Glomerular visceral epithelial cell (primary cell): ENCODE measurements around the gene DNAJC5.
A peak's percentile ranks its signal among the peaks of the same experiment; 100 is the strongest.
"Not testable (repeated sequence)": the region's sequence is repeated elsewhere in the genome, so short reads cannot be mapped to it uniquely, and the experiment has no call there.

ENCODE experiments used
- DNase-seq: peaks from one replicate; pipeline ENCODE4 v3.0.0-alpha.2; 2016; ENCODE audit errors: extremely low spot score

Gene DNAJC5

DNA sequence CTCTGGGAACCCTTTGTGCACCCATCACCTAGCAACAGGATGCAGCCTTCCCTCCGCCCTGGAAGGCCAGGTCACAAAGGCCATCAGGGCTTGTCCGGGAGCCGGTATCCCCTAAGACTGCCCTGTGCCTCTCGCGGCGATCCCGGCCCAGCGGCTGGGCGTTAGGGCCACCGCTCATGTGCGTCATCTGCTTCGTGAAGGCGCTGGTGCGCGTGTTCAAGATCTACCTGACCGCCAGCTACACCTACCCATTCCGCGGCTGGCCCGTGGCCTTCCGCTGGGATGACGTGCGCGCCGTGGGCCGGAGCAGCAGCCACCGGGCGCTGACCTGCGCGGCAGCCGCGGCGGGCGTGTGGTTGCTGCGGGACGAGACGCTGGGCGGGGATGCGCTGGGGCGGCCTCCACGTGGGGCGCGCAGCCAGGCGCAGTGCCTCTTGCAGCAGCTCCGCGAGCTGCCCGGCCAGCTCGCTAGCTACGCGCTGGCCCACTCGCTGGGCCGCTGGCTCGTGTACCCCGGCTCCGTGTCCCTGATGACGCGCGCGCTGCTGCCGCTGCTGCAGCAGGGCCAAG is 33.5 kb upstream of the DNAJC5 start, which contains the start of gene ABHD16B:
Gene ABHD16B, plus strand, starts transcription at position 134 of the 570 bp plus-strand sequence. Its CDS starts 43 bp downstream, at position 177.
- no peak for DNase-seq

DNA sequence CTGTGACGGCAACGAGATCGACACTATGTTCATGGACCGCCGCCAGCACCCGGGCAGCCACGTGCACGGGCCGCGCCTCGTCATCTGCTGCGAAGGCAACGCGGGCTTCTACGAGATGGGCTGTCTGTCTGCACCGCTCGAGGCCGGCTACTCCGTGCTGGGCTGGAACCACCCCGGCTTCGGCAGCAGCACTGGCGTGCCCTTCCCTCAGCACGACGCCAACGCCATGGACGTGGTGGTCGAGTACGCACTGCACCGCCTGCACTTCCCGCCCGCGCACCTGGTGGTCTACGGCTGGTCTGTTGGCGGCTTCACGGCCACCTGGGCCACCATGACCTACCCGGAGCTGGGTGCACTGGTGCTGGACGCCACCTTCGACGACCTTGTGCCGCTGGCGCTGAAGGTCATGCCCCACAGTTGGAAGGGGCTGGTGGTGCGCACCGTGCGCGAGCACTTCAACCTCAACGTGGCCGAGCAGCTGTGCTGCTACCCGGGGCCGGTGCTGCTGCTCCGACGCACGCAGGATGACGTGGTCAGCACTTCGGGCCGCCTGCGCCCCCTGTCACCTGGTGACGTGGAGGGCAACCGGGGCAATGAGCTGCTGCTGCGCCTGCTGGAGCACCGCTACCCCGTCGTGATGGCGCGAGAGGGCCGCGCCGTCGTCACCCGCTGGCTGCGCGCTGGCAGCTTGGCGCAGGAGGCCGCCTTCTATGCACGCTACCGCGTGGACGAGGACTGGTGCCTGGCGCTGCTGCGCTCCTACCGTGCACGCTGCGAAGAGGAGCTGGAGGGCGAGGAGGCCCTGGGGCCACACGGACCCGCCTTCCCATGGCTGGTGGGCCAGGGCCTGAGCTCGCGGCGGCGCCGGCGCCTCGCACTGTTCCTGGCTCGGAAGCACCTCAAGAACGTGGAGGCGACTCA is 32.7 kb upstream of the DNAJC5 start:
- DNase-seq = no peak

DNA sequence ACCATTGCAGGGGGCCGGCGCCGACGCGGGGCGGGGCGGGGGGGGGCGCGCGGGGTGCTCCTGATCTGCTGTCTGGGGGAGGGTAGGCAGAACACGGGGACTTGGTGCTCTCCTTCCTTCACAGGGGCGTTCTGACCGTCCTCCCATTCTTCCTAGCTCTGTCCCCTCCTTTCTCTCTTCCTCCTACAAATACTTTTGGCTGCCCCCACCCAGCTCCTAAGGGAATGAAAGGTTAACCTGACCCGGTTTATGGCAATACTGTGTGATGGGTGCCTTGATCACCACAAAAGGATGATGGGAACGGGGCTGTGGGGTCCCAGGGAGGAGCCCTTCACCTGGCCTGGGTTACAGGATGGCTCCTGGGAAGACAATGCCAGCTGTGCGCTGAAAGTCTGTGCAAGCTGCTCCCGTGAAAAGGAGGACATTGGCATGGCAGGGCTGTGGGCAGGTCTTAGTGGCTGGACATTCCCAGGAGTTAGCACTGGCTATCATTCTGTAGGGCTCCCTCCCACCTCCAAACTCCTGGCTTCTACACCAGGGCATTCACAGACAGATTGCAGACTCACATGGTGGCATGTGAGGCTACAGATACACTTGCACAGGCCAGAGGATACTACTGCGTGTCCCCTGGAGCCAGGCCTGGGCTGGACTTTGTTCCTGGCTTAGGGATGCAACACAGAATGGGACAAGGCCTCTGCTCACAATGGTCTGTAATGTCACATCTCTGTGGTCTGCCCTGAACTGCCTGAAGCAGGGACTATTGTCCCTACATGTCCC is 31.7 kb upstream of the DNAJC5 start:
- DNase-seq = no peak

DNA sequence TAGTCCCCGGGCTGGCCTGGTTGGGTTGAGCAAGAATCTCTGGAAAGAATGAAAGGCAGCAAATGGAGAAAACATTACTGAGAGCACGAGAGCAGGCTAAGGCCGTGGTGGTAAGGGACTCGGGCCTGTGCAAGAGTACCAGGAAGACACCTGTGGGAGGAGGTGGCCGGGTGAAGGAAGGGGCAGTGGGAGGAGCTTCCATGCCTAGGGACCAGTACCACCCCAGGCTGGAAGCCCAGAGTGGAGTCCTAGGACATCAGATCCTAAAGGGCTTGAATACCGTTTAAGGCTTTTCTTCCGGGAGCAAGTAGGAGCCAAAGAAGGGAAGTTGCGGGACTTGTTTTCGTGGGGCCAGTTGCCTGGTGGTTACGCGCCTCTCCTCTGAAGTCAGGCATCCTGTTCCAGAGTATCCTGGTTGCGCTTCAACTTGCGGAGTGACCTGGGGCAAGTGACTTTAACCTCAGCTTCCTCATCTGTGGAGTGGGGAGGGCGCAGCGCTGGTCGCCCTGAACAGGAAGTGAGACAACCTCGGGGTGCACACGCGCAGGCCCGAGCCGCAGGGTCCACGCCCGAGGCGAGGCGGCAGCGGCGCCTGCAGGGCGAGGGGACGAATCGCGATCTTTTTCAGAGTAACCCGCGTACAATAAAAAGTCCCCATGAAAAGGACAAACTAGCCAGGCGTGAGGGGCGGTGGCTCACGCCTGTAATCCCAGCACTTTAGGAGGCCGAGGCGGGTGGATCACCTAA is 31.0 kb upstream of the DNAJC5 start:
- DNase-seq = peak; percentile 89

DNA sequence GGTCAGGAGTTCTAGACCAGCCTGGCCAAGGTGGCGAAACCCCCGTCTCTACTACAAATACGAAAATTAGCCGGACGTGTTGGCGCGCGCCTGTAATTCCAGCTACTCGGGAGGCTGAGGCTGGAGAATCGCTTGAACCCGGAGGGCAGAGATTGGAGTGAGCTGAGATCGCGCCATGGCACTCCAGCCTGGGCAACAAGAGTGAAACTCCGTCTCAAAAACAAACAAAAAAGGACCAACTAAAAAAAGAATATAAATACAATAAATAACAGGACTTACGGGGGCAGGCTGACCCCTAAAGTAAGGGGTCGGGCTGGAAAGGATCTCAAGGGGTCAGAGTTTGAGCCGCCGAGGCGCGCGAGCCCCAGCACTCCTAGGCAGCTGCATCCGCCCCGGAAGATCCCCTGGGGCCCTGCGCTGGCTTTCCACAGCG is 30.4 kb upstream of the DNAJC5 start:
- DNase-seq = no peak

DNA sequence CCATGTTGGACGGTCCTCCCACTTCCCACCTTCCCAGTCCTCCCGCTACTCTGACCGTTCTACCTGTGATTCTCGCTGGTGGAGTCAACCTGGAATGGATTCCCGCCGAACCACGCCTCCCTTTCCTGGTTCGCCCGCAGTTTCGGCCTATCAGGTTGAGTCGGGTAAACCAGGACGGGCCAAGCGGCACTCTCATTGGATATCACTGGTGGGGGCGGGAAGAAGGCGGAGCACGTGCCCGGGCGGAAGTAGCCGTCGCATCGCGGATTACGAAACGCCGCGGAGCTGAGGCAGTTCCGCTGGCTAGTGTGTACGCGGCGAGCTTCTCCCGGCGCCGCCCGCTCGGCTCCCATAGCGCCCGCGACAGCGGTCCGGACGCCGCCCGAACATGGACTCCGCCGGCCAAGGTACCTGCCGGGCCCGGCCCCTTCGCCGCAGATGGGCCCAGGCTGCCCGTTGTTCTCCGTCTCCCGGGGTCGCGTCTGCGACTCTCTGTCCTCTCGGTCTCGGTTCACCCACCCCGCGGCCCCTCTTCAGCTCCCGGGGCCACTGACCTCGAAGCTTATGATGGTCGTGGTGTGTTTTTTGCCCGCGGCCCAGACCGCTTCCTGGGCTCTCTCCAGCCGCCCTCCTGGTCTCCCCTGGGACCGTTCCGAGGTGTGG is 29.8 kb upstream of the DNAJC5 start, which contains the start of gene TPD52L2:
Gene TPD52L2, plus strand, starts transcription at position 293 of the 663 bp plus-strand sequence. Its CDS starts 96 bp downstream, at position 389.
- peak; percentile 100 for DNase-seq

DNA sequence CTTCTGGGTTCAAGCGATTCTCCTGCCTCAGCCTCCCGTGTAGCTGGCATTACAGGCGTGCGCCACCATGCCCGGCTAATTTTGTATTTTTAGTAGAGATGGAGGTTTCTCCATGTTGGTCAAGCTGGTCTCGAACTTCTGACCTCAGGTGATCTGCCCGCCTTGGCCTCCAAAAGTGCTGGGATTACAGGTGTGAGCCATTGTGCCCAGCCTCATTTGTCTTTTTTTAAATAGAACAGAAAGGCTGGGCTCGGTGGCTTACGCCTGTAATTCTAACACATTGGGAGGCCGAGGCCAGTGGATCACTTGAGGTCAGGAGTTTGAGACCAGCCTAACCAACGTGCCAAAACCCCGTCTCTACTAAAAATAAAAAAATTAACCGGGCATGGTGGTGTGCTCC is 27.9 kb upstream of the DNAJC5 start:
- DNase-seq = not testable (repeated sequence)

DNA sequence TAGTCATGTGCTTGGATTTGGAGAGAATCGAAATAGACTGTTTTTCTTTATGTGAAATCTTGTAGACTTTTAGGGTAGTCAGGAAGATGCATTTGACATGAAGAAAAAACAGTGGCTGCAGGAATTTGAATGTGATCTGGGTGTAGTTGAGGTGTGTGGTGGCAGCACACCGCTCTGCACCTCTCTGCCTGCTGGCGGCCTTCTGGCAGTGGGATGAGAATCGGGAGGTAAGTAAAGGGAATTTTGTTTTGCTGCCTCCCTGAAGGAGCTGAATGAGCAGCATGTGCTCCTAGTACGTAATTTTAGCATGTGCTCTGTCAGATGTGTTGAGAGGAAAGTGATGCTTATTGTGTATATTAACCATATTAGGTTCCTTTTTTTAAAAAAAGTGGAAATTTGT is 26.7 kb upstream of the DNAJC5 start:
- DNase-seq = no peak

DNA sequence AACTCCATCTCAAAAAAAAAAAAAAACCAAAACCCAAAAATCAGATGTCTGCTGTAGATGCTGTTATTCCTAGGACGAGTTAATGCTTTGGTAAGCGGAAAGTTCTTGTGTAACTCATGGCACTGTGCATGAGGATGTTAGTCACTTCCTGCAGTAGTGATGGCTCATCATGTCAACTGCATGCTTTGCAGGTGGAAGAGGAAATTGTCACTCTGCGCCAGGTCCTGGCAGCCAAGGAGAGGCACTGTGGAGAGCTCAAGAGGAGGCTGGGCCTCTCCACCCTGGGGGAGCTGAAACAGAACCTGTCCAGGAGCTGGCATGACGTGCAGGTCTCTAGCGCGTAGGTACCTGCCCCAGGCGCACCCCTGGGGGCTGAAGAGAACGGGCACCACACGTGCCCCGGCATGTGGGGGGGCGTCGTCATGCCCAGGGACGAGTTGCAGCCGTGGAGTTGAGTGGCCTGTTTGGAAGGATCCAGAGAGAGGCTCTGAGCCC is 21.4 kb upstream of the DNAJC5 start:
- DNase-seq = peak; percentile 39

DNA sequence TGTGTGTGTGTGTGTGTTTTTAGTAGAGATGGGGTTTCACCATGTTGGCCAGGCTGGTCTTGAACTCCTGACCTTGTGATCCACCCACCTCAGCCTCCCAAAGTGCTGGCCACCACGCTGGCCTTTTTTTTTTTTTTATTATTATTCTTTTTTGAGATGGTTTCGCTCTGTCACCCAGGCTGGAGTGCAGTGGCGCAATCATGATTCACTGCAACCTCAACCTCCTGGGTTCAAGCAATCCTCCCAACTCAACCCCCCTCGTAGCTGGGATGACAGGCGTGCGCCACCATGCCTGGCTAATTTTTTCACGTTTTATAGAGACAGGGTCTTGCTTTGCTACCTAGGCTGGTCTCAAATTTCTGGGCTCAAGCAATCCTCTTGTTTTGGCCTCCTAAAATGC is 20.7 kb upstream of the DNAJC5 start:
- not testable (repeated sequence) for DNase-seq

DNA sequence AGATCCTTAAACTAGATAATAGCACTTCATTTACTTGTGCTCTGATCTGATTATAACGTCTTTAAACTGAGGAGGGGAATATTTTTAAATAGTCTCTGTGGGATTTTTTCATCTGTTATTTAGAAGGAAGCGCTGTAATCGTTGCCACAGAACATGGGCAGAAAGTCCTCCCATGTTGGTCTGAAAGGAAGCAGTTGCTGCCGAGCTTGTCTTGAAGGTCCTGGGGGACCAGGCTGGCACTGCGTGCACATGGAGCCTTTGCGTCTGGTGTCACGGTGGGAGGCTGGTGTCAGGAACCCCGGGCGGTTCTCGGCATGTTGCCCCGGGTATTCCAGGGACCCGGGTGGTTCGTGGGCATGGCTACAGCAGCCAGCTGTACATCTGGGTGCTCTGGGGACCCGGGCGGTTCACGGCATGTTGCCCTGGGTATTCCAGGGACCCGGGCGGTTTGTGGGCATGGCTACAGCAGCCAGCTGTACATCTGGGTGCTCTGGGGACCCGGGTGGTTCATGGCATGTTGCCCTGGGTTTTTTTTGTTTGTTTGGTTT is 18.4 kb upstream of the DNAJC5 start:
- DNase-seq = no peak

DNA sequence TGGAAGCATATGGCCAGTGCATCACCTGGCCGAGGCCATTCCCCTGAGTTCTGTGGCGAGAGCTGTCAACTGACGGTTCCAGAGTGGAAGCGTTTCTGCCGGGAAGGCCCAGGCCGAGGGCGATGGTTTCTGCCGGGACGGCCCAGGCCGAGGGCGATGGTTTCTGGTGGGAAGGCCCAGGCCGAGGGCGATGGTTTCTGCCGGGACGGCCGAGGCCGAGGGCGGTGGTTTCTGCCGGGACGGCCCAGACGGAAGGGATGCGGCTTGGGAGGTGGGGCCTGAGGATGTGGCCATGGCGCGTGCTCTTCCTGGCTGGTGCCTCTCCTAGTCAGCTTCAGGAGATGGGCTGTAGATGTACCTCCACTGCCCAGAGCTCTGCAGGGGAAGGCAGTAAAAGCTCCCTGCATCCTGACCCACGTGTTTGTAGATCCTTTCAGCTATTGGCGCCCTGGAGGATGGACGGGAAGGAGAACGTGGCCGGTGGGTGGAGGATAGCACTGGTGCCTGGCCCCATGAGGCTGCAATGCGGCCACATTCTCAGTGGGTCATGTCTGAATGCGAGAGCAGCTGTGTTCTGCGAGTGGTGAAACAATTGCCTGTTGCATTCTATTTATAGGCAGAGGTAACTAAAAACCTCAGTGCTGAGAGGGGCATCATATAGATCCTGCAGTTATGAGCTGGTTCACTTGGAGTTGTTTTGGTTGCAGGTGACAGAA is 17.0 kb upstream of the DNAJC5 start:
- no peak for DNase-seq

DNA sequence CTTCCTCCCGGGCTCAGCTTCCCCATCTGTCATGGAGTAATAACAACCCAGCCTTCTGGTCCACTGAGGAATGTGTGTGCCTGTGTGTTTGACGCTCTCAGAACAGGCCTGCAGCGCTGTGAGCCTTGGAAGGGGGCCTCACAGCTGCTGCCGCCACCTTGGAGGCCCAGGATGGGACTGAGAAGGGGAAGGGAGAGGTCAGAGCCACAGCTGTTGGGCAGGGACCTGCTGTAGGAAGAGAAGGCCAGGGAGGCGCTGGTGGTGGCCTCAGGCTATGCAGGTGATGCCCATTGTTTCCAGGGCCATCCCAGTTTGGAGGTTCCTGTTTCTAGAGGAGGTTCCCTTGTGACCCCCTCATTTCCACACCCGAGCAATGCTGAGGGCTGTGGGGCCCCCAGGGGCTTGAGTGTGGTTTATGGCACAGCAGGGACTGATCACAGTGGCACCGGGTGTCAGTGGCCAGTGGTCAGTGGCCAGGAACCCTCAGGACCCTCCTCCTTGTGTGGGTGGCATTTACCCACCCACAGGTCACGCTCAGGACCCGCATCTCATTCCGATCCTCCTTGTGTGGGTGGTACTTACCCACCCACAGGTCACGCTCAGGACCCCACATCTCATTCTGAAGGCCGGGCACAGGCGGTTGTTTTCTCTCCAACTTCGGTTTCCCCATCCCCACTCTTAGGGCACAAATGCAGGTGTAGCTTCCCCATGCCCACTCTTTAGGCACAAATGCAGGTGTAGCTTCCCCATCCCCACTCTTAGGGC is 15.8 kb upstream of the DNAJC5 start:
- DNase-seq = no peak

DNA sequence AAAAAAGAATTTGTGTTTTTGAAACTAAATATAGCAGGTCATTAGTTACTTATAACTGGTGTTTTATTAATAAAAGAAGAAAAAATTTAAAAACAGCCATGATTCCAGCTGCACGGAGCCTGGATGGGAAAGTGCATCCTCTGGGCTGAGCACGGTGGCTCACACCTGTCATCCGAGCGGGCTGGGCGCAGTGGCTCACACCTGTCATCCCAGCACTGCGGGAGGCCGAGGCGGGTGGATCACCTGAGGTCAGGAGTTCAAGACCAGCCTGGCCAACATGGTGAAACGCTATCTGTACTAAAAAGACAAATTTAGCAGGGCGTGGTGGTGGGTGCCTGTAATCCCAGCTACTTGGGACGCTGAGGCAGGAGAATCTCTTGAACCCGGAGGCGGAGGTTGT is 14.0 kb upstream of the DNAJC5 start:
- DNase-seq = not testable (repeated sequence)

DNA sequence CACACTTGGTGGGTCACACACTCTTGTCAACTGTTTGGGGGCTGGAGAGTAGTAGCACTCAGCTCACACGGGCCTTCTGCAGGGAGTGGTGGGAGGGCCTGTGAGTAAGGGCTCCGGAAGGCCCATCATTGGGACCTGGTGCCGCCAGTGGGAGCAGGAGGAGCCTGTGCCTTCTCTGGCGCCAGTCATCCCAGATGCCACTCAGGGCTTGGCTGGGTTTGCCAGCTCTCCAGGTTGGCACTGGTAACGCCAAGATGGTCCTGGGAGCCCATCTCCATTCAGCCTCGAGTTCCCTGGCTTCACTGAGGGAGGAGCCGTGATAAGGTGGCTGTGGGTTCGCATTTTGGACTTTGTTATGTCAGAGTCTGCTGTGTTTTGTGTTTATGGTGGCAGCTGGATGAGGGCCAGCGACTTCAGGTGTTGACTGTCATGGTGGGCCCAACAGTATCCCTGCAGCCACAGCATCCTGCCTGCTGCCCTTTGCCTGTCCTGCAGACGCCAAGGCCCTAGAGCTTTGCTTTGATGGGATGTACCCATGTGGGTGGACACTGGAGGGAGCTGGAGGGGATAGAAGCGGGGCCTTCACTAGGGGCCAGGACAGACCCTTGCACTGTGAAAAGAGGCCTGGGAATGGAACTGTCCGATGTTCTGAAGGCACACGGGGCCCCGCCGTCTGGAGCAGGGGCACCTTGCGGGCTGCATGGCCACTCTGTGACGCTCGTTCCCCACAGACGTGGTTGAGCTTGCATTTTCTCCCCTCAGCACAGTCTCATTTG is 13.3 kb upstream of the DNAJC5 start:
- no peak for DNase-seq

DNA sequence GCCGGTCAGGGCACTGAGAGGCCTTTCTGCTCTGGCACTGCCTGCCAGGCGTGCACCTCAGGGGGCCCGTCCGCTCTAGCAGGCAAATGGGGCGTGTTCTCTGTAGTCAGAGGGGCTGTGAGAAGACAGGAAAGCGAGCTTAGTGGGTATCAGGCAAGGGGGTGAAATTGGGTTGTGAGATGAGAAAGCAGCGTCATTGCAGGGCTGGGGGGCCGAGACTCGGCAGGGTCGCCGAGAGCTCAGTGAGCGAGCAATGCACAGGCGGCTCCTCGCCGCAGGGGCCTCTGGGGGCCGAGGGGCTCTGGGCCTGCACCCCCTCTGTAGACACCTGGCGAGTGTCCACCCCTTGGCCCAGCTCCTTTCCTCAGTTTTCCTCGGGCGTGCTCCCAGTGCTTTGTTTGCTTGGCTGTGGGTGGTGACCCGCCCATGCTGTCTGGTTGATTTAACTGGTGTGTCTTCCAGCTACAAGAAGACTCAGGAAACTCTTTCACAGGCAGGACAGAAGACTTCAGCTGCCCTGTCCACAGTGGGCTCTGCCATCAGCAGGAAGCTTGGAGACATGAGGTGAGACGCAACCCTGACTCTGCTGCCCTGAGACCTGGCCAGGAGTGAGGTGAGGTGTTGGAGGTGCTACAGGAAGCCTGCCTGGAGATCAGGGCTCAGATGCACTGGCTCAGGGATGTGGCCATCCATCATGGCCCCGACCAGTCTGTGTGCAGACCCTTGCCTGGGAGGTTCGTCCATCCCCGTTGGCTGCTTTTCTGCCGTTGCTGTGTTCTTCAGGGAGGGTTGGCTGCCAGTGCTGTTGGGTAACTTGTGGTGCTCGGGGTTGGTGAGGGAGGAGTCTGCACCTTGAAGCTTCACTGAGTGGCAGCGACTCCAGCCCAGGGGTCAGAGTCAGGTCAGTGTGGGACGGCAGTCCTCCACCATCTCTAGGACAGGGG is 12.4 kb upstream of the DNAJC5 start:
- no peak for DNase-seq

DNA sequence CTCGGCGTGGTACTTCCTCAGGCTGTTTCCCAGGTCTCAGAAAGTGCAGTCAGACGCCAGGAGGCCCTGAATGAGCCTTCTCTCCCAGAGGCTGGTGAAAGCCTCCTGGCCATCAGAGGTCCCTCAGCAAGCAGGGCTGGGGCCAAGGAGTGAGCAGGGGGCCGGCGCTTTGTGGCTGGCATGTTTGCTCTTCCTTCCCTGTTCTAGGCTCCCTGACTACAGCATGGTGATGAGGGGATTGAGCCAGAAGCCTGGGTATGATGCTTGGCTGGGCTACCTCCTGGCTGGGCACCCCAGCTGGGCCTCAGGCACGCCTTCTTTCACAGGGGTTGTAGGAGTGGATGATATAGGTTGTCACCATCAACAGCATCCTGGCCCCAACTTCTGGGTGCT is 11.7 kb upstream of the DNAJC5 start:
- no peak for DNase-seq
